Ascending aorta (tissue), 2 donors: Measurements from ENCODE around the gene ACSS3. TPM values are rescaled to one million over a fixed set of nuclear protein-coding genes. Genes with fewer than 3 reads are reported as not detected.

Experiments
- DNase-seq, 2 donors: peaks; one replicate each; pipeline ENCODE4 v3.0.0-alpha.2; 2019; ENCODE audit warnings: low spot score in 2 of 2
- H3K27ac ChIP-seq, 2 donors: fragments of 200-600 bp; sonication (generic); one replicate each; pipeline ENCODE4 v1.5.1; 2016 to 2017; ENCODE audit warnings: mild to moderate bottlenecking in 1 of 2
- H3K27me3 ChIP-seq: fragments of 200-600 bp; sonication (generic); one replicate; pipeline ENCODE4 v1.5.1; 2017
- H3K36me3 ChIP-seq, 2 donors: fragments of 200-600 bp; sonication (generic); one replicate each; pipeline ENCODE4 v1.5.1; 2016
- H3K4me1 ChIP-seq, 2 donors: fragments of 200-600 bp; sonication (generic); one replicate each; pipeline ENCODE4 v1.5.1; 2016 to 2017; ENCODE audit warnings: mild to moderate bottlenecking in 1 of 2
- H3K4me3 ChIP-seq, 2 donors: fragments of 200-600 bp; sonication (generic); one replicate each; pipeline ENCODE4 v1.5.1; 2016 to 2017; ENCODE audit warnings: mild to moderate bottlenecking in 1 of 2
- H3K9me3 ChIP-seq, 2 donors: fragments of 200-600 bp; sonication (generic); one replicate each; pipeline ENCODE4 v1.5.1; 2016
- intact Hi-C: fragments of 100-400 bp; cut with DNase I; formaldehyde crosslinking; loops from one replicate; pipeline ENCODE4 v1.15.1; 2023
- total RNA-seq: library from RNA; depleted of rRNA; stranded (reverse); fragments of >200 nt; gene quantifications from one replicate; pipeline ENCODE4 v1.1.0, GENCODE V29; 2016
- TF ChIP-seq, protein P1 (sequence below), 3 experiments: fragments of 200-600 bp in 2 of 3; fragments of 450-650 bp in 1 of 3; sonication (generic) in 2 of 3; IDR thresholded peaks; one replicate each; pipeline ENCODE4 v1.5.1; 2016 to 2019; ENCODE audit warnings: antibody characterized with exemption in 3 of 3, mild to moderate bottlenecking in 1 of 3, moderate library complexity in 1 of 3

The ACSS3 gene
- total RNA-seq, 1 donor from 2014 or later: 11.6 TPM

DNA sequence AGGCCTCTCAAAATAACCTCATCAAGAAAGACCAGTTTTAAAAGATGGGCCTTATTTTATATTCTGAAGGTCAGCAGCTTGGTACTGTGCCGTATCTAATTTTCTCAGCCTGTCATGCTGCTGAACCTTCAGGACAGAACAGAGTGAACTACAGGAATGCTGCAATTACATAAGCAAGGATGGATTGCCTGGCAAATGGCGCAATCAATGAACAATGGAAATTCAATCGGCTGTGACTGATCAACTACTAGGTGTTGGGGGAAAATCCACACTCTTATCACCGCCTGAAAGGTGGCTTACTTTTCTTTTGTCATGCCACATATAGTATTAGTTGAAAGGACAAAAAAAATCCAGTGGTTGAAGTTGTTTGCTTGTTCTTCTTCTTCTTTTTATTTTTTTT lies 8.5 kb downstream of the ACSS3 start:
- no peak for DNase-seq
- Histone ChIP-seq H3K27me3 (no peaks in the 10 kb centered on the region), H3K4me3 (no peak overlapping the region), H3K27ac (no peak overlapping the region), H3K4me1 (no peaks in the 10 kb centered on the region), H3K9me3 (no peaks in the 10 kb centered on the region), H3K36me3 (no peaks in the 10 kb centered on the region)
- intact Hi-C loops: no loop called here
- TF ChIP-seq, protein P1, sequence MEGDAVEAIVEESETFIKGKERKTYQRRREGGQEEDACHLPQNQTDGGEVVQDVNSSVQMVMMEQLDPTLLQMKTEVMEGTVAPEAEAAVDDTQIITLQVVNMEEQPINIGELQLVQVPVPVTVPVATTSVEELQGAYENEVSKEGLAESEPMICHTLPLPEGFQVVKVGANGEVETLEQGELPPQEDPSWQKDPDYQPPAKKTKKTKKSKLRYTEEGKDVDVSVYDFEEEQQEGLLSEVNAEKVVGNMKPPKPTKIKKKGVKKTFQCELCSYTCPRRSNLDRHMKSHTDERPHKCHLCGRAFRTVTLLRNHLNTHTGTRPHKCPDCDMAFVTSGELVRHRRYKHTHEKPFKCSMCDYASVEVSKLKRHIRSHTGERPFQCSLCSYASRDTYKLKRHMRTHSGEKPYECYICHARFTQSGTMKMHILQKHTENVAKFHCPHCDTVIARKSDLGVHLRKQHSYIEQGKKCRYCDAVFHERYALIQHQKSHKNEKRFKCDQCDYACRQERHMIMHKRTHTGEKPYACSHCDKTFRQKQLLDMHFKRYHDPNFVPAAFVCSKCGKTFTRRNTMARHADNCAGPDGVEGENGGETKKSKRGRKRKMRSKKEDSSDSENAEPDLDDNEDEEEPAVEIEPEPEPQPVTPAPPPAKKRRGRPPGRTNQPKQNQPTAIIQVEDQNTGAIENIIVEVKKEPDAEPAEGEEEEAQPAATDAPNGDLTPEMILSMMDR (IDR thresholded peaks at IDR 0.05): no peak

DNA sequence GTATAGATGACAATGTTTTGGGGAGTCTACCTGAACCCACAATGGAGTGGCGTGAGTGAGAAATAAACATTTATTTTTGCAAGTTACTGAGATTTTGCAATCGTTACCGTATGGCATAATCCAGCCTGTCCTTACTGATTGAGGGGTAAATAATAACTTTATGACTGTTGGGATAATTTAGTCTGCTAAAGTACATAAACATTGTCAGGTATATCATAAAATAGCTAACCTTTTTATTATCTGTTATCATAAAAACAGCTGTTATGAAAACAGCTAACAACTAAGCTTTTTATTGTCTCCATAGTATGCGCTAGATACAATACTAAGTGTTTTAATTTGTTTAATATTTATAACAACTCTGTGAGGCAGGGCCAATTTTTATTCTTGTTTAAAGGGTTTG lies 10.3 kb downstream of the ACSS3 start:
- H3K4me1 ChIP-seq: no peaks in the 10 kb centered on the region
- H3K4me3 ChIP-seq: no peak overlapping the region
- intact Hi-C loops: no loop called here
- H3K27me3 ChIP-seq: no peaks in the 10 kb centered on the region
- H3K9me3 ChIP-seq: no peaks in the 10 kb centered on the region
- no peak overlapping the region for H3K27ac ChIP-seq
- TF ChIP-seq, protein P1 (IDR thresholded peaks at IDR 0.05): no peak
- no peaks in the 10 kb centered on the region for H3K36me3 ChIP-seq
- no peak for DNase-seq

DNA sequence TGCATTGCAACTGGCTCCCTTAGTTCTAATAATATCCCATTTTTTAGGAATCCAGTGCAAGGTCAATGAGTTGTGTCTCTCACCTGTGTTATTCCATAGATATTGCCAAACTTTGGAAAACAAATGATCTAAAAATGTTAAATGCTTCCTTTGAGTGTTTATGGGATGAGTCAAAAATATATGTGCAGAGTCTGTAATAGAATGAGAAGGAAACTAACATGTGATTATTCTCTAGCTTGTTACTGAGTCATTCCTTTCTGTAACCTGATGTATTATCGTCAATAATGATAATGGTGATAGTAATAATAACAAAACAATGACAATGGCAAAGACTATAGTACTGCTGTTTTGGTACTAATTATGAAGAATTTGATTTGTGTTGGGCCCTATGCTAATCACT lies 11.5 kb downstream of the ACSS3 start:
- no peaks in the 10 kb centered on the region for H3K36me3 ChIP-seq
- H3K4me1 ChIP-seq: no peaks in the 10 kb centered on the region
- no peak overlapping the region for H3K27ac ChIP-seq
- no peaks in the 10 kb centered on the region for H3K9me3 ChIP-seq
- no peaks in the 10 kb centered on the region for H3K27me3 ChIP-seq
- intact Hi-C loops: no loop called here
- TF ChIP-seq, protein P1 (IDR thresholded peaks at IDR 0.05): no peak
- no peak for DNase-seq
- H3K4me3 ChIP-seq: no peak overlapping the region

DNA sequence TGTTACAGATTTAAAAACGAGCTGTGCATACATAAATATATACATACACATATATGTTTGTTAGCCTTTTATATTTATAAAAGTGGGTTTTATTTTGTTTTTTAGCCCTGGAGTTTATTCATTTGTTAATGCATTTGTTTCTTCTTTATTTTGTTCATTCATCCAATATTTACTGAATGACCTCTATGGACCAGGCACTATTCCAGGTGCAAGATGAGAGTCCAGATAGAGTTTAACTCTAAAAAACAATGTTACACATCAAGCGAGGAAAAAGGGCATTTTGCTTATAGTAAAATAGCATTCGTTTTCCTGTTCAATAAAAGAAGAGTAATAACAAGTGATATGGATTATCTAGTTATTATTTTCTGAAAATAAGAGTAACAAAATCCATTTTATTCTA lies 14.2 kb downstream of the ACSS3 start:
- TF ChIP-seq, protein P1 (IDR thresholded peaks at IDR 0.05): no peak
- Histone ChIP-seq H3K27me3 (no peaks in the 10 kb centered on the region), H3K9me3 (no peaks in the 10 kb centered on the region), H3K27ac (no peak overlapping the region), H3K4me1 (no peaks in the 10 kb centered on the region), H3K36me3 (no peaks in the 10 kb centered on the region), H3K4me3 (no peak overlapping the region)
- no peak for DNase-seq
- intact Hi-C loops: no loop called here

DNA sequence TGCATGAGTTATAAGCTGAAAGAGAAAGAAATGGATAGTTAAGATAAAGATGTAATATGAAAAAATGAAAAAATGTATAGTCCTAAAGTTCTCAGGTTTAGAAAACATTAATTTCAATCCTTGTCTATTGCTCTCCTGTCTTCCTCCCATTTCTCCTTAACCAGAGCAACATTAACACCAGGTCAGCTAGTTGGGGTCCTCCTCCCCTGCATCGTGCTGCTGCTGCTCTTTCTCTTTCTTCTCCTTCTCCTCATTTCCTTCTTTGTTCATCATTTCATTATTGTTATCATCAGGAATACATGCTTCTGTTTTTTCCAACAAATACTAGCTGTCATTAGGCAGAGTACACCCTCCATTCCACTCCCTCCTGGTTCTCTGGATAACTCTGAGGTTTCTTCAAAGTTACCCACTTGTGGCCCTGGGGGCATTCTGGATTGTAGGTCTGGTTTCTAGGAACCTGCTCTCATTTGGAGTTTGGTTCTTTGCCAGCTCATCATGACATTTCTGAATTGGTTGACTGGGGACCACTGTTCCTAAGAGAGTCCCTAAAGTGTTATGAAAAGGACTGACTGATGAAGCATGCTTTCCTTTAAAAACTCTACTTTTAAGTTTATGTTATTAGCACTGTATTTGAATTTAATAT lies 17.0 kb downstream of the ACSS3 start:
- TF ChIP-seq, protein P1 (IDR thresholded peaks at IDR 0.05): no peak
- DNase-seq: no peak
- H3K4me1 ChIP-seq: no peaks in the 10 kb centered on the region
- intact Hi-C loops: no loop called here
- no peak overlapping the region for H3K4me3 ChIP-seq
- no peak overlapping the region for H3K27ac ChIP-seq
- H3K9me3 ChIP-seq: no peaks in the 10 kb centered on the region
- no peaks in the 10 kb centered on the region for H3K36me3 ChIP-seq
- no peaks in the 10 kb centered on the region for H3K27me3 ChIP-seq
